Measurements from ENCODE around the gene PHEX.

PHEX gene

GRCh38 chrX:21998037-21998436 is 34.1 kb upstream of the PHEX start:
- DNase-seq: no peak
- Histone ChIP-seq H3K4ac (ENCODE audit: low read depth, low read length) (no peak overlapping the region), H3K23ac (ENCODE audit: low read length) (no peak overlapping the region), H2AK5ac (ENCODE audit: low read length) (no peak overlapping the region), H3K27me3 (ENCODE audit: insufficient read depth, low read length) (no peaks in the 10 kb centered on the region), H4K12ac (ENCODE audit: low read depth, low read length) (no peak overlapping the region), H3K79me1 (ENCODE audit: low read length) (no peaks in the 10 kb centered on the region), H3K9me3 (ENCODE audit: insufficient read depth, low read depth, low read length) (no peaks in the 10 kb centered on the region), H4K91ac (ENCODE audit: low read depth, low read length) (no peak overlapping the region), H3K18ac (ENCODE audit: low read length) (no peak overlapping the region), H3K4me3 (ENCODE audit: low read depth, low read length) (no peak overlapping the region), H2BK120ac (ENCODE audit: insufficient read depth, low read length, poor library complexity) (no peak overlapping the region), H2BK12ac (ENCODE audit: low read length) (no peak overlapping the region), H3K4me2 (ENCODE audit: low read length) (no peak overlapping the region), H3K4me1 (ENCODE audit: control insufficient read depth in 1 of 2, insufficient read depth in 2 of 2, low read length in 2 of 2) (no peaks in the 10 kb centered on the region), H3K9ac (ENCODE audit: low read length) (no peak overlapping the region), H3K79me2 (ENCODE audit: control insufficient read depth, insufficient read depth, low read length, poor library complexity) (no peaks in the 10 kb centered on the region), H4K8ac (ENCODE audit: low read depth, low read length) (no peak overlapping the region), H2AFZ (ENCODE audit: insufficient read depth, low read length, poor library complexity) (no peak overlapping the region), H3K14ac (ENCODE audit: low read length) (no peak overlapping the region), H3K36me3 (ENCODE audit: control insufficient read depth in 1 of 2, insufficient read depth in 2 of 2, low read length in 2 of 2) (peaks cover 4 to 9% of the 10 kb centered on the region in 2 experiments), H2BK5ac (ENCODE audit: low read depth, low read length, poor library complexity) (no peak overlapping the region), H3K27ac (ENCODE audit: low read depth, low read length) (no peak overlapping the region)
- no CpG with 5 or more reads among the region's 4 CpGs for WGBS (ENCODE audit: extremely low coverage, insufficient coverage, insufficient read length)

- H2BK5ac ChIP-seq (ENCODE audit: low read depth, low read length, poor library complexity): no peak overlapping the region
- H3K14ac ChIP-seq (ENCODE audit: low read length): no peak overlapping the region
- H3K27ac ChIP-seq (ENCODE audit: low read depth, low read length): no peak overlapping the region
- H2AK5ac ChIP-seq (ENCODE audit: low read length): no peak overlapping the region
- H3K4me2 ChIP-seq (ENCODE audit: low read length): no peak overlapping the region
- WGBS (ENCODE audit: extremely low coverage, insufficient coverage, insufficient read length): no CpG with 5 or more reads among the region's 10 CpGs
- H2AFZ ChIP-seq (ENCODE audit: insufficient read depth, low read length, poor library complexity): no peak overlapping the region
- H3K23ac ChIP-seq (ENCODE audit: low read length): no peak overlapping the region
- no peak overlapping the region for H3K9ac ChIP-seq (ENCODE audit: low read length)
- DNase-seq: no peak
- H4K8ac ChIP-seq (ENCODE audit: low read depth, low read length): no peak overlapping the region
- no peaks in the 10 kb centered on the region for H3K27me3 ChIP-seq (ENCODE audit: insufficient read depth, low read length)
- H3K4ac ChIP-seq (ENCODE audit: low read depth, low read length): no peak overlapping the region
- no peak overlapping the region for H2BK120ac ChIP-seq (ENCODE audit: insufficient read depth, low read length, poor library complexity)
- no peak overlapping the region for H4K12ac ChIP-seq (ENCODE audit: low read depth, low read length)
- no peaks in the 10 kb centered on the region for H3K9me3 ChIP-seq (ENCODE audit: insufficient read depth, low read depth, low read length)
- no peaks in the 10 kb centered on the region for H3K79me2 ChIP-seq (ENCODE audit: control insufficient read depth, insufficient read depth, low read length, poor library complexity)
- no peaks in the 10 kb centered on the region for H3K4me1 ChIP-seq (ENCODE audit: control insufficient read depth in 1 of 2, insufficient read depth in 2 of 2, low read length in 2 of 2)
- H3K36me3 ChIP-seq (ENCODE audit: control insufficient read depth in 1 of 2, insufficient read depth in 2 of 2, low read length in 2 of 2): peaks cover 4% of the 10 kb centered on the region in 2 experiments
- no peak overlapping the region for H2BK12ac ChIP-seq (ENCODE audit: low read length)
- H3K79me1 ChIP-seq (ENCODE audit: low read length): no peaks in the 10 kb centered on the region
- H3K18ac ChIP-seq (ENCODE audit: low read length): no peak overlapping the region
- no peak overlapping the region for H3K4me3 ChIP-seq (ENCODE audit: low read depth, low read length)
- no peak overlapping the region for H4K91ac ChIP-seq (ENCODE audit: low read depth, low read length)
Measured at GRCh38 chrX:22004866-22005265, 27.3 kb upstream of the PHEX start.

- H3K14ac ChIP-seq (ENCODE audit: low read length): no peak overlapping the region
- H3K23ac ChIP-seq (ENCODE audit: low read length): no peak overlapping the region
- no peak overlapping the region for H2BK120ac ChIP-seq (ENCODE audit: insufficient read depth, low read length, poor library complexity)
- WGBS (ENCODE audit: extremely low coverage, insufficient coverage, insufficient read length): no CpG with 5 or more reads among the region's 5 CpGs
- no peaks in the 10 kb centered on the region for H3K36me3 ChIP-seq (ENCODE audit: control insufficient read depth in 1 of 2, insufficient read depth in 2 of 2, low read length in 2 of 2)
- no peak overlapping the region for H3K18ac ChIP-seq (ENCODE audit: low read length)
- DNase-seq: no peak
- no peak overlapping the region for H2BK5ac ChIP-seq (ENCODE audit: low read depth, low read length, poor library complexity)
- no peak overlapping the region for H3K4me2 ChIP-seq (ENCODE audit: low read length)
- H3K27ac ChIP-seq (ENCODE audit: low read depth, low read length): no peak overlapping the region
- H3K4ac ChIP-seq (ENCODE audit: low read depth, low read length): no peak overlapping the region
- H2AK5ac ChIP-seq (ENCODE audit: low read length): no peak overlapping the region
- no peak overlapping the region for H4K12ac ChIP-seq (ENCODE audit: low read depth, low read length)
- H3K4me1 ChIP-seq (ENCODE audit: control insufficient read depth in 1 of 2, insufficient read depth in 2 of 2, low read length in 2 of 2): no peaks in the 10 kb centered on the region
- H4K8ac ChIP-seq (ENCODE audit: low read depth, low read length): no peak overlapping the region
- H3K79me2 ChIP-seq (ENCODE audit: control insufficient read depth, insufficient read depth, low read length, poor library complexity): no peaks in the 10 kb centered on the region
- no peaks in the 10 kb centered on the region for H3K27me3 ChIP-seq (ENCODE audit: insufficient read depth, low read length)
- no peaks in the 10 kb centered on the region for H3K79me1 ChIP-seq (ENCODE audit: low read length)
- no peak overlapping the region for H4K91ac ChIP-seq (ENCODE audit: low read depth, low read length)
- H3K9ac ChIP-seq (ENCODE audit: low read length): no peak overlapping the region
- no peak overlapping the region for H2AFZ ChIP-seq (ENCODE audit: insufficient read depth, low read length, poor library complexity)
- H3K9me3 ChIP-seq (ENCODE audit: insufficient read depth, low read depth, low read length): no peaks in the 10 kb centered on the region
- no peak overlapping the region for H2BK12ac ChIP-seq (ENCODE audit: low read length)
- H3K4me3 ChIP-seq (ENCODE audit: low read depth, low read length): no peak overlapping the region
Measured at GRCh38 chrX:22012051-22012450, 20.1 kb upstream of the PHEX start.

- Histone ChIP-seq H3K4ac (ENCODE audit: low read depth, low read length) (no peak overlapping the region), H3K18ac (ENCODE audit: low read length) (no peak overlapping the region), H3K27ac (ENCODE audit: low read depth, low read length) (no peak overlapping the region), H3K23ac (ENCODE audit: low read length) (no peak overlapping the region), H3K27me3 (ENCODE audit: insufficient read depth, low read length) (no peaks in the 10 kb centered on the region), H3K9me3 (ENCODE audit: insufficient read depth, low read depth, low read length) (no peaks in the 10 kb centered on the region), H2BK5ac (ENCODE audit: low read depth, low read length, poor library complexity) (no peak overlapping the region), H3K4me2 (ENCODE audit: low read length) (no peak overlapping the region), H3K79me2 (ENCODE audit: control insufficient read depth, insufficient read depth, low read length, poor library complexity) (no peaks in the 10 kb centered on the region), H4K8ac (ENCODE audit: low read depth, low read length) (no peak overlapping the region), H2BK12ac (ENCODE audit: low read length) (no peak overlapping the region), H4K12ac (ENCODE audit: low read depth, low read length) (no peak overlapping the region), H3K36me3 (ENCODE audit: control insufficient read depth in 1 of 2, insufficient read depth in 2 of 2, low read length in 2 of 2) (no peaks in the 10 kb centered on the region), H2AFZ (ENCODE audit: insufficient read depth, low read length, poor library complexity) (no peak overlapping the region), H3K14ac (ENCODE audit: low read length) (no peak overlapping the region), H2AK5ac (ENCODE audit: low read length) (no peak overlapping the region), H3K4me1 (ENCODE audit: control insufficient read depth in 1 of 2, insufficient read depth in 2 of 2, low read length in 2 of 2) (no peaks in the 10 kb centered on the region), H4K91ac (ENCODE audit: low read depth, low read length) (no peak overlapping the region), H3K79me1 (ENCODE audit: low read length) (no peaks in the 10 kb centered on the region), H2BK120ac (ENCODE audit: insufficient read depth, low read length, poor library complexity) (no peak overlapping the region), H3K9ac (ENCODE audit: low read length) (no peak overlapping the region), H3K4me3 (ENCODE audit: low read depth, low read length) (no peak overlapping the region)
- WGBS (ENCODE audit: extremely low coverage, insufficient coverage, insufficient read length): no CpG with 5 or more reads among the region's 7 CpGs
- DNase-seq: no peak
Measured at GRCh38 chrX:22012931-22013330, 19.2 kb upstream of the PHEX start.

Measured in trophoblast cell (in vitro differentiated cells and primary cell).